Stimulated activated CD4-positive, alpha-beta T cell treated with anti-CD3 and anti-CD28 coated beads, Interleukin-2, amount 100 ng/mL, for 4 hours (primary cell): ENCODE measurements around the gene SIK3.

Experiments
- DNase-seq: peaks from one replicate; pipeline ENCODE4 v3.0.0-alpha.2; 2020; ENCODE audit warnings: low read depth

The SIK3 gene

DNA sequence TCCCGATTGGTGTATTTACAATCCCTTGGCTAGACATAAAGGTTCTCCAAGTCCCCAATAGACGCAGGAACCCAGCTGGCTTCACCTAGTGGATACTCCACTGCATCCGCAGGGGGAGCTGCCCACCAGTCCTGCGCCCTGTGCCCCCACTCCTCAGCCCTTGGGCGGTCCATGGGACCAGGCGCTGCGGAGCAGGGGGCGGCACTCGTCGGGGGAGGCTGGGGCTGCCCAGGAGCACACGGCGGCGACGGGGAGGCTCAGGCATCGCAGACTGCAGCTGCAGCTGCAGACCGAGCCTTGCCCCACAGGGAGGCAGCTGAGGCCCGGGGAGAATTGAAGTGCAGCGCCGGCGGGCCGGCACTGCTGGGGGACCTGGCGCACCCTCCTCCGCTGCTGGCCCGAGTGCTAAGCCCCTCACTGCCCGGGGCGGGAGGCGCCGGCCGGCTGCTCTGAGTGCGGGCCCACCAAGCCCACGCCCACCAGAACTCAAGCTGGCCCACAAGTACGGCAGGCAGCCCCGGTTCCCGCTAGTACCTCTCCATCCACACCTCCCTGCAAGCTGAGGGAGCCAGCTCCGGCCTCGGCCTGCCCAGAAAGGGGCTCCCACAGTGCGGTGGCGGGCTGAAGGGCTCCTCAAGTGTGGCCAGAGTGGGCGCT lies 12.2 kb upstream of the SIK3 start:
- DNase-seq: no peak

DNA sequence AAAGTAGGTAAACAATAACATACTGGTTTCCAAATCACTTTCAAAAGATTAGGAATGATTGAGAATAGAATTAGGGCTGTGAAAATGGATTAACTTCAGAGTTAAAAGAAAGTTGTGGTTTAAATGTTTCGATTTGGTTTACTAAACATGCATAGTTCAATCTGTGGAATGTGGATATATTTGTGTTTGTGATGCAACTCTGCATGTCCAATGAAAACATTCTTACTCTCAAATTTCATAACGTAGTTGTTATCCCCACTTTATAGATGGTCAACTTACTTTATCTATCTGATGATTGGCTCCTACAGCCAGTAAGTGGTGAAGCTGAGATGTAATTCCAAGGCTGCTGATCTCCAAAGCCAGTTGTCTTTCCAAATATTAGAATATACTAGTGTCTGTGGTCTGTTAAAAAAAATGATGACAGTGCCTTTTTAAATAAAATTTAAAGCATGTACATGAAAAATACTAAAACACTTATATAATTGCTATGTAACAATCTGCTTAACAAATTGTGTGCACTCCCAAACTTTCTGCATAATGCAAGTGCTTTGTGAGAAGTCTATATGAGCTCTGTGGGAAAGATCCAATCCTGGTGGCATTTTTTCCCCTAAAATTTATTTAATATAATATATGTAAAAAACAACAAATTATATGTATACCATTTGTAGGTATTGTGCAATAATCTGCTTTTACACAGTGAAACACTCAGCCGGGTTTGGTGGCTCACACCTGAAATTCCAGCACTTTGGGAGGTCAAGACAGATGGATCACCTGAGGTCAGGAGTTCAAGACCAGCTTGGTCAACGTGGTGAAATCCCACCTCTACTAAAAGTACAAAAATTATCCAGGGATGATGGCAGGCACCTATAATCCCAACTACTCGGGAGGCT lies 9.7 kb upstream of the SIK3 start:
- DNase-seq: no peak

- no peak for DNase-seq
These were observed 2.3 kb upstream of the SIK3 start for GRCh38 chr11:117100556-117100955.

DNA sequence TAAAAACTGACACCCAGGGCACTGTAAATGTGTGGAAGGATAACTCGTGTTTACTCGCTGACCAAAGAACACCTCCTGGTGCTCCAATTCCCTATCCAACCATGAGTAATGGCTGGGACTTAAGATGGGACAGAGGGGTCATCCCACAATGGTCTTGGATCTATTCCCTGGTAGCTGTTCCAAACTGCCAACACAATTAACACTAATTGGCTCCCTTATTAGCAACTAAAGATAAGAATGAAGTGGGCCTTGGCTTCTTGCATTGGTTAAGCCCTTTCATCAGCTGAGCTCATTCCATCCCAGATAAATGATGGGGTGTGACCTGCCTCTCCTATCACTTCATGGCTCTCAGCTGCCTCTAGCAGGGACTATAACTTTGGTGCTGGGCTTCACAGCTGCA lies 1.5 kb upstream of the SIK3 start:
- DNase-seq: no peak

DNA sequence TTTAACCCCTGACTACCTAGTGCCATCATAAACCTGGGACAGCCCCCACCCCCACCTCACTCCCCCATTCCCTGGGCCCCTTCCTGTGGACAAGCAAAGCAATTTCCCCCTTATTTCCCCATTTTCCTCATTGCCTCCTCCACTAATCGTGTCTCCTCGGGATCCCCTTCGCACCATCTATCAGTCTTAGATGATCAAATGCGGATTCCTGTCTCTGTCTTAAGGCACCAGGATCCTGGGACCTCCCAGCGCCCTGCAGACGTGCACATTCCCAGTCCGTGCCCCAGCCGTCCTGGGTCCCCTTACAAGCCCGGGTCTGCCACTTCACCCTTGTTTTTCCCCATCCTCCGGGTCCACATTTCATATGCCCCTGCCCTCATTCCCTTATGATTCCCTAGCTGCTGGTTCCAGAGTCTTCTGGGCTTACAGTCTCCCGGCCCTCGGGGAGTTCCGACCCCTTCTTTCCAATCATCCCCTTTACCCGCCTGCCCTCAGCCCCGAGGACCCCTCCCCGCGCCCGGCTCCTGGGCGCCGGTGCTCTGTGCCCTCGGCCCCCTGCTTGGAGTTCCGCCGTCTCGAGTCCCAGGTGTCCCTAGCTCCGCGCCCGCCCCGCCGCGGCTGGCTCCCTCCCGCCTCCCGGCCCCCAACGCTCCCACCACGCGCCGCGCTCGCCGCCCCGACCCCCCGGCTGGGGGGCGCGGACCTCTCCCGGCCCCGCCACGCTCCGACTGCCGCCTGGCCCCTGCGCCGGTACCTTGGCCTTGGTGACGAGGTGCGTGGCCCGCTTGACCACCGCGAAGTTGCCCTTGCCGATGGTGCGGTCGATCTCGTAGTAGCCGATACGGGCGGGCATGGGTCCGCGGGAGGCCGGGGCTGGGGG lies 599 bp downstream of the SIK3 start:
- DNase-seq: no peak

GRCh38 chr11:117097014-117097388 lies 1.2 kb downstream of the SIK3 start:
- no peak for DNase-seq

GRCh38 chr11:117096201-117096991 lies 1.8 kb downstream of the SIK3 start:
- no peak for DNase-seq

DNA sequence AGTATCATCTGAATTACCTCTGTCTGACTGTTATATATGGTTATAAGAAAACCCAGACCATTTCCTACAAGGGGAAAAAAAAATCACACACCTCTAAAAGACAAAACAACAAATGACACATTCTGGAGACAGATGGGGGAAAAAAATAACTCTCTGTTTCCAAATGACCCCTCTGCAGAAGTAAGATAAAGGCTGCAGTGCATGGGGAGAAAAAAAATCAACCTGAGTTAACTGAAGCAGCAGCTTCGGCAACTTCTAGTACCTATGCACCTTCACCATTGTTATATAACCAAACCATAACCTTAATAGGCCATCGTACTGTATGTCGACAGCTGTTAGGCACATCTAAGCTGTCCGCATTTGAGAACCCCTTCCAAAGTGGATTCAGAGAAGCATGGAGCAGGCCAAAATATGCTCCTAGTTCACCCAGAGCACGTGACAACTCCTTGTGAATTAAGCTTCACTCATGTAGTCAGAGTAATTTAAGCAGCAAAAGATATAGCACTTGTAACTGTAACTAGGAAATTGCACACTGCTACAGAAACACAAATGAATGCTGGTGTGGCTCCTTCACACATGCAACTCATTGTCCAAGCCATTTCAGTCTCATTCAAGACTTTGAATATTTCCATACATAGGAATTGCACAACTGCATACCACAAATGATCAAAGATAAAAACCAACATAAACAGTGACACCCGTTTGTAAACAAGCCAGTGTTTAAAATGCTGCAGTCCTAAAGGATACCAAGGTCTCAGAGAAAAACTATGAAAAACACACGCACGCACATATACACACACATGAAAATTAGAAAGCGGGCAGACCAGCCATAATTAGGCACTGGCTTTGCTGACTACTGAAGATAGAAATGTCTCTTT lies 2.7 kb downstream of the SIK3 start:
- DNase-seq: no peak

- no peak for DNase-seq
These were observed 3.5 kb downstream of the SIK3 start for GRCh38 chr11:117094776-117095175.

GRCh38 chr11:117092951-117093590 lies 5.2 kb downstream of the SIK3 start:
- DNase-seq: no peak

GRCh38 chr11:117091753-117092477 lies 6.3 kb downstream of the SIK3 start:
- no peak for DNase-seq

- DNase-seq: no peak
These were observed 8.0 kb downstream of the SIK3 start for GRCh38 chr11:117090111-117090706.

GRCh38 chr11:117089685-117090084 lies 8.5 kb downstream of the SIK3 start:
- no peak for DNase-seq

DNA sequence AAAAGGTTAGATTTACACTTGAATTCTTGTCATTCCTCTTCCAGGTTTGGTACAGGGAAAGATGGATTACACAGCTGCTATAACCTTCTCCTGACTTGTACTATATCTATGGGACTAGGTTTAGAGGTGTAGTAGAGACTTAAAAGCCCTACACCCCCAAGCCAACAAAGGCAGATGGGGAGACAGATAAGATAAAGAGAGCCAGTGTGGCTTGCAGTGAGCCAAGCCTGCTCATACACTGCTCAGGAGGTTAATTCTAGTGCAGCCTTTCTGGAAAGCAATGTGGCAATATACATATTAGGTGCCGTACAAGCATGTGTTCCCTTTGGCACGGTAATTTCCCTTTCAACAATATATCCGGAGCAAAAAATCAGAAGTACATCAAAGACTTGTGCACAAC lies 10.8 kb downstream of the SIK3 start:
- DNase-seq: no peak

- DNase-seq: no peak
These were observed 13.2 kb downstream of the SIK3 start for GRCh38 chr11:117084992-117085391.

GRCh38 chr11:117083011-117083935 lies 15.0 kb downstream of the SIK3 start:
- no peak for DNase-seq

- no peak for DNase-seq
These were observed 16.3 kb downstream of the SIK3 start for GRCh38 chr11:117081908-117082307.

DNA sequence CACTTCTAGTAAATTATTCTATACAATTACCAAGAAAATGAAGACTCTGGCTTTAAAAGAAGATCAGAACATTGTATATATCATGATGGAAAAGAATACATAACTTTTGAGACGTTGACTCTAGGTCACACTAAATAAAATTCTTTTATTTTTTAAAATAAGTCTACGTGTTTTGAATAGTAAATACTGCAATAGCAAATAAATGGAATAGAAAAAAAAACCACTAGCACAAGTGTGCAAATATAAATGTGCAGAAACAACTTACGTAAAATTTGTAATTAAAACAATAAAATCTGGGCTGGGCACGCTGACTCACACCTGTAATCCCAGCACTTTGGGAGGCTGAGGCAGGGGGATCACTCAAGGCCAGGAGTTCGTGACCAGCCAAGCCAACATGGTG lies 17.9 kb downstream of the SIK3 start:
- no peak for DNase-seq
